NCI-H526 (cell line): ENCODE measurements around the gene SNX17.

ENCODE experiments used
- DNase-seq, 2 experiments: peaks; one replicate each; lab custom pipeline; 2025; lab: John Stamatoyannopoulos, UW

SNX17 gene

GRCh38 chr2:27369471-27370025 is 868 bp upstream of the SNX17 start:
- peak; percentile 23 to 75 for DNase-seq

- DNase-seq, result peak; percentile 12 to 36
These were observed 602 bp downstream of the SNX17 start for GRCh38 chr2:27370816-27371620.

GRCh38 chr2:27372937-27373336 is 2.5 kb downstream of the SNX17 start:
- no peak for DNase-seq

GRCh38 chr2:27373567-27373966 is 3.2 kb downstream of the SNX17 start:
- no peak for DNase-seq

GRCh38 chr2:27375513-27376099 is 5.2 kb downstream of the SNX17 start:
- no peak for DNase-seq

- DNase-seq, result no peak
These were observed 5.9 kb downstream of the SNX17 start for GRCh38 chr2:27376151-27376865.

GRCh38 chr2:27376866-27377617 is 6.6 kb downstream of the SNX17 start:
- no peak for DNase-seq

GRCh38 chr2:27377618-27378095 is 7.2 kb downstream of the SNX17 start:
- DNase-seq, result no peak

GRCh38 chr2:27378096-27378808 is 7.8 kb downstream of the SNX17 start:
- peak in 1 of 2 experiments; percentile 7 for DNase-seq

- no peak for DNase-seq
These were observed 8.4 kb downstream of the SNX17 start for GRCh38 chr2:27378809-27379290.

- no peak for DNase-seq
These were observed 9.0 kb downstream of the SNX17 start for GRCh38 chr2:27379383-27379835.

- DNase-seq, result no peak
These were observed 9.6 kb downstream of the SNX17 start for GRCh38 chr2:27379836-27380625.

GRCh38 chr2:27380626-27381545 is 10.5 kb downstream of the SNX17 start, which contains the start of gene ZNF513:
TSS of gene ZNF513 (minus strand) at chr2:27380734. CDS start at chr2:27380526, 208 bp downstream.
- DNase-seq, result peak; percentile 82 to 97

GRCh38 chr2:27381577-27382181 is 11.3 kb downstream of the SNX17 start:
- no peak for DNase-seq

GRCh38 chr2:27390822-27391679 is 20.6 kb downstream of the SNX17 start:
- DNase-seq, result no peak

GRCh38 chr2:27393225-27393624 is 22.8 kb downstream of the SNX17 start:
- DNase-seq, result no peak

- DNase-seq, result no peak
These were observed 28.5 kb downstream of the SNX17 start for GRCh38 chr2:27398962-27399361.
